ENCODE measurements around the gene TDRD10. TPM values are rescaled to one million over a fixed set of nuclear protein-coding genes. Genes with fewer than 3 reads are reported as not detected.

TDRD10 gene
- total and polyA plus RNA-seq, 2 of the 8 experiments (the other 6 are each of a cell fraction or from before 2014, with no cell fraction given), result 0.15 to 0.27 TPM

DNA sequence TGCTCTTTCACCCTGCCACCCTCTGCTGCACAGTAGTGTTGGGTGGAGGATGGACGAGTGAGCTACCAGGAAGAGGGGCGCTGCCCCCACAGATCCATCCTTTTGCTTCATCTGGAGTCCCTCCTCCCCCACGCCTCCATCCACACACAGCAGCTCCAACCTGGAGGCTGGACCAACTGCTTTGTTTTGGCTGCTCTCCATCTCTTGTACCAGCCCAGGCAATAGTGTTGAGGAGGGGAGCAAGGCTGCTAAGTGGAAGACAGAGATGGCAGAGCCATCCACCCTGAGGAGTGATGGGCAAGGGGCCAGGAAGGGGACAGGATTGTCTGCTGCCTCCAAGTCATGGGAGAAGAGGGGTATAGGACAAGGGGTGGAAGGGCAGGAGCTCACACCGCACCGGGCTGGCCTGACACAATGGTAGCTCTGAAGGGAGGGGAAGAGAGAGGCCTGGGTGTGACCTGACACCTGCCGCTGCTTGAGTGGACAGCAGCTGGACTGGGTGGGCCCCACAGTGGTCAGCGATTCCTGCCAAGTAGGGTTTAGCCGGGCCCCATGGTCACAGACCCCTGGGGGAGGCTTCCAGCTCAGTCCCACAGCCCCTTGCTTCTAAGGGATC, 74.0 kb downstream of the TDRD10 start:
- Histone ChIP-seq H3K4ac (replicated peaks; ENCODE audit: insufficient read length, low read depth, low read length) (no peak overlapping the region), H3K9ac (replicated peaks in 1 of 4; ENCODE audit: extremely low read depth in 1 of 4, low read depth in 3 of 4, low read length in 3 of 4) (no peak overlapping the region), H3K4me1 (replicated peaks in 1 of 4; ENCODE audit: control insufficient read depth in 3 of 4, insufficient read depth in 4 of 4, low read length in 3 of 4) (peaks cover 0 to 3% (median 1%) of the 10 kb centered on the region in 4 experiments; a peak in 2 of 7 replicates), H3K79me2 (ENCODE audit: control insufficient read depth in 1 of 2, insufficient read depth in 2 of 2, low read length in 2 of 2) (no peaks in the 10 kb centered on the region), H2BK15ac (ENCODE audit: low read length) (no peak overlapping the region), H3K4me3 (ENCODE audit: extremely low read depth in 1 of 4, insufficient read depth in 2 of 4, low read depth in 3 of 4, low read length in 4 of 4) (no peak overlapping the region), H3K4me2 (ENCODE audit: insufficient read depth in 1 of 2, low read depth in 2 of 2, low read length in 2 of 2) (no peak overlapping the region), H3K27me3 (replicated peaks in 1 of 4; ENCODE audit: control insufficient read depth in 3 of 4, extremely low read depth in 1 of 4, insufficient read depth in 3 of 4, low read length in 3 of 4) (no peaks in the 10 kb centered on the region), H2BK12ac (ENCODE audit: low read depth, low read length) (no peak overlapping the region), H3K23me2 (ENCODE audit: low read depth, low read length) (no peaks in the 10 kb centered on the region), H3K56ac (replicated peaks; ENCODE audit: insufficient read length, low read depth, low read length) (no peak overlapping the region), H2AFZ (ENCODE audit: low read length) (no peak overlapping the region), H2BK20ac (ENCODE audit: low read length) (no peak overlapping the region), H3K18ac (ENCODE audit: extremely low read depth, low read length) (no peak overlapping the region), H4K91ac (replicated peaks; ENCODE audit: insufficient read length, low read length) (no peak overlapping the region), H3K79me1 (ENCODE audit: low read depth, low read length) (no peaks in the 10 kb centered on the region; the same call in 1 of the 2 replicates), H3K14ac (ENCODE audit: insufficient read length) (no peak overlapping the region), H3K9me3 (ENCODE audit: insufficient read depth in 2 of 2, low read depth in 1 of 2, low read length in 1 of 2) (no peaks in the 10 kb centered on the region), H4K8ac (ENCODE audit: extremely low read depth, insufficient read depth, low read length) (no peak overlapping the region), H4K20me1 (replicated peaks in 1 of 2; ENCODE audit: control insufficient read depth in 1 of 2, insufficient read depth in 2 of 2, low read length in 2 of 2) (peaks cover 6 to 21% of the 10 kb centered on the region in 2 experiments), H4K5ac (ENCODE audit: insufficient read length, low read depth, low read length) (no peak overlapping the region), H3K23ac (ENCODE audit: insufficient read length) (no peak overlapping the region), H3K27ac (ENCODE audit: low read depth, low read length) (no peak overlapping the region), H3K36me3 (ENCODE audit: control insufficient read depth in 2 of 4, insufficient read depth in 4 of 4, low read length in 3 of 4) (peaks cover 13 to 28% (median 20%) of the 10 kb centered on the region in 4 experiments), H2BK5ac (ENCODE audit: low read depth, low read length) (no peak overlapping the region), H2AK5ac (ENCODE audit: low read depth, low read length) (no peak overlapping the region), H2BK120ac (replicated peaks; ENCODE audit: low read depth, low read length) (no peak overlapping the region)
- WGBS, 2 experiments (ENCODE audit: extremely low coverage in 1 of 2, insufficient coverage in 1 of 2, insufficient read length in 1 of 2, insufficient replicate concordance in 2 of 2, low coverage in 1 of 2, low lambda C conversion rate in 2 of 2, missing lambda C conversion rate in 1 of 2), result 87% methylated on average over 8 of the region's 8 CpGs; no CpG with 5 or more reads in 1 of the 2 experiments
- DNase-seq (ENCODE audit: low read depth in 1 of 2, low spot score in 2 of 2) (no peak), FAIRE-seq (no peak)
- CTCF ChIA-PET (ENCODE audit: partially characterized antibody), result interaction anchor here (0.9 to 3.0 kb wide), 4 partner anchors 15 to 359 kb away, joined by 3 to 13 read pairs (median 3); no protein-coding TSS in a partner anchor
- POLR2A ChIA-PET (ENCODE audit: partially characterized antibody), result interaction anchor here (1.4 to 5.0 kb wide), 3 partner anchors 14 to 19 kb away, joined by 4 to 23 read pairs (median 5); no protein-coding TSS in a partner anchor
- TF ChIP-seq SP1 (IDR thresholded peaks at IDR 0.05; ENCODE audit: low read depth, low read length) (no peak), GTF2F1 (IDR thresholded peaks at IDR 0.05; ENCODE audit: borderline replicate concordance, low read depth, low read length) (no peak), BACH1 (IDR thresholded peaks at IDR 0.05; ENCODE audit: low read length) (no peak), RXRA (IDR thresholded peaks at IDR 0.05; ENCODE audit: insufficient read depth, low read depth, low read length) (no peak), TAF1 (IDR thresholded peaks at IDR 0.05; ENCODE audit: low read depth, low read length) (no peak), TAF7 (optimal IDR thresholded peaks at IDR 0.05; ENCODE audit: borderline replicate concordance, low read depth, low read length) (no peak), TEAD4 (IDR thresholded peaks at IDR 0.05; ENCODE audit: low read depth, low read length) (no peak), MAFK (IDR thresholded peaks at IDR 0.05; ENCODE audit: low read depth, low read length) (no peak), RNF2 (IDR thresholded peaks at IDR 0.05; ENCODE audit: borderline replicate concordance, low read depth, low read length, missing control alignments, poor library complexity, severe bottlenecking) (no peak), SUZ12 (IDR thresholded peaks at IDR 0.05; ENCODE audit: low read length) (no peak), SP4 (IDR thresholded peaks at IDR 0.05; ENCODE audit: low read length) (no peak)

Measured in H1 (cell line).